OCI-LY3 (cell line): Measurements from ENCODE around the gene DACT2.

Source experiments
- H2AFZ ChIP-seq: fragments of 200-600, 300-600 bp; shearing (Covaris generic); 2 replicates; pipeline ENCODE4 v1.6.0; 2014; ENCODE audit warnings: antibody characterized with exemption, low read depth, low read length
- H3K27ac ChIP-seq: fragments of 200-600, 300-600 bp; sonication (generic); 2 replicates; pipeline ENCODE4 v1.5.1; 2014; ENCODE audit warnings: mild to moderate bottlenecking, low read length, moderate library complexity, mixed read lengths
- H3K27me3 ChIP-seq: fragments of 200-600, 300-600 bp; sonication (generic); 2 replicates; pipeline ENCODE4 v1.6.1; 2014; ENCODE audit warnings: low read depth, low read length, mixed read lengths
- H3K36me3 ChIP-seq: fragments of 200-600, 300-600 bp; sonication (generic); replicated peaks from 2 replicates; pipeline ENCODE3; 2014; ENCODE audit warnings: low read depth, low read length, mixed read lengths
- H3K4me1 ChIP-seq: fragments of 300-600, 200-600 bp; sonication (generic); 2 replicates; pipeline ENCODE4 v1.6.1; 2014; ENCODE audit warnings: low read length, mixed read lengths
- H3K4me2 ChIP-seq: fragments of 200-600, 300-600 bp; sonication (generic); 2 replicates; pipeline ENCODE4 v1.6.1; 2014; ENCODE audit warnings: low read length, mixed read lengths
- H3K4me3 ChIP-seq: fragments of 300-600, 200-600 bp; sonication (generic); 2 replicates; pipeline ENCODE4 v1.5.1; 2014; ENCODE audit warnings: antibody characterized with exemption, mild to moderate bottlenecking, low read length, moderate library complexity
- H3K79me2 ChIP-seq: fragments of 300-600, 200-600 bp; shearing (Covaris generic); 2 replicates; pipeline ENCODE4 v1.6.1; 2014; ENCODE audit warnings: mild to moderate bottlenecking, low read length, mixed read lengths
- H3K9ac ChIP-seq: fragments of 300-600, 200-600 bp; shearing (Covaris generic); 2 replicates; pipeline ENCODE4 v1.6.0; 2014; ENCODE audit warnings: mild to moderate bottlenecking, low read length, moderate library complexity
- H3K9me3 ChIP-seq: fragments of 200-600, 300-600 bp; shearing (Covaris generic); 2 replicates; pipeline ENCODE4 v1.6.1; 2014; ENCODE audit warnings: low read length, mixed read lengths; ENCODE audit not compliant: insufficient read depth
- H4K20me1 ChIP-seq: fragments of 200-600, 300-600 bp; sonication (generic); 2 replicates; pipeline ENCODE4 v1.6.1; 2016; ENCODE audit warnings: low read length, mixed read lengths; ENCODE audit not compliant: insufficient read depth
- EZH2phosphoT487 ChIP-seq: fragments of 200-600 bp; shearing (Covaris generic); IDR thresholded peaks from 2 replicates; pipeline ENCODE4 v1.6.1; 2018; ENCODE audit warnings: antibody characterized with exemption, mixed run types, low read depth
- TF ChIP-seq, protein P1 (sequence below): fragments of 200-600, 300-600 bp; sonication (generic); IDR thresholded peaks from 2 replicates; pipeline ENCODE4 v1.5.1; 2014; ENCODE audit warnings: antibody characterized with exemption, low read length, low read depth

Gene DACT2

DNA sequence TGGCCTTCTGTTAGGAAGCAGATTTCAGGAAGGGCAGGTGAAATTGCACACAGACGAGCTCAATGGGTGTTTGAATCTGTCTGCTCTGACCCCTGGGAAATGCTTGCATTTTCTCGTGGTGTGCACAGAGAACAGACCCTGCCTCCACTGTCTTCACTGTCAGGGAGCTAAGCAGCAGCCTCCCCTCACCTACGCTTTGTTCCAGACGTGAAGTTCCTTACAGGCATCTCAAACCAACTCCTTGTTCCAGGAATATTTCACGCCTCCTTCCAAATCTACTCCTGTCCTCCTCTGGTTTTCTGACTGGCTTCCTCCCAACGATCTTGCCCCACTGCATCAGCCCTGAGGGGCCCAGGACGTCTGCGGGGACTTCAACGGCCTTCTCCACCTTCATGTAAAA lies 13.7 kb downstream of the DACT2 start:
- no peak for TF ChIP-seq EZH2phosphoT487
- TF ChIP-seq, protein P1, sequence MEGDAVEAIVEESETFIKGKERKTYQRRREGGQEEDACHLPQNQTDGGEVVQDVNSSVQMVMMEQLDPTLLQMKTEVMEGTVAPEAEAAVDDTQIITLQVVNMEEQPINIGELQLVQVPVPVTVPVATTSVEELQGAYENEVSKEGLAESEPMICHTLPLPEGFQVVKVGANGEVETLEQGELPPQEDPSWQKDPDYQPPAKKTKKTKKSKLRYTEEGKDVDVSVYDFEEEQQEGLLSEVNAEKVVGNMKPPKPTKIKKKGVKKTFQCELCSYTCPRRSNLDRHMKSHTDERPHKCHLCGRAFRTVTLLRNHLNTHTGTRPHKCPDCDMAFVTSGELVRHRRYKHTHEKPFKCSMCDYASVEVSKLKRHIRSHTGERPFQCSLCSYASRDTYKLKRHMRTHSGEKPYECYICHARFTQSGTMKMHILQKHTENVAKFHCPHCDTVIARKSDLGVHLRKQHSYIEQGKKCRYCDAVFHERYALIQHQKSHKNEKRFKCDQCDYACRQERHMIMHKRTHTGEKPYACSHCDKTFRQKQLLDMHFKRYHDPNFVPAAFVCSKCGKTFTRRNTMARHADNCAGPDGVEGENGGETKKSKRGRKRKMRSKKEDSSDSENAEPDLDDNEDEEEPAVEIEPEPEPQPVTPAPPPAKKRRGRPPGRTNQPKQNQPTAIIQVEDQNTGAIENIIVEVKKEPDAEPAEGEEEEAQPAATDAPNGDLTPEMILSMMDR = no peak
- no peak overlapping the region for H3K4me2 ChIP-seq
- no peaks in the 10 kb centered on the region for H3K36me3 ChIP-seq
- H3K4me3 ChIP-seq = no peak overlapping the region
- H3K9me3 ChIP-seq = no peaks in the 10 kb centered on the region
- H3K27me3 ChIP-seq = no peaks in the 10 kb centered on the region
- no peak overlapping the region for H3K9ac ChIP-seq
- no peaks in the 10 kb centered on the region for H4K20me1 ChIP-seq
- H3K79me2 ChIP-seq = no peaks in the 10 kb centered on the region
- no peaks in the 10 kb centered on the region for H3K4me1 ChIP-seq
- no peak overlapping the region for H2AFZ ChIP-seq
- H3K27ac ChIP-seq = no peak overlapping the region

GRCh38 chr6:168305096-168305749 lies 14.4 kb downstream of the DACT2 start:
- H3K9ac ChIP-seq = no peak overlapping the region
- no peak overlapping the region for H3K27ac ChIP-seq
- no peaks in the 10 kb centered on the region for H3K4me1 ChIP-seq
- no peak for TF ChIP-seq EZH2phosphoT487
- TF ChIP-seq, protein P1 = no peak
- H2AFZ ChIP-seq = no peak overlapping the region
- H3K4me2 ChIP-seq = no peak overlapping the region
- no peaks in the 10 kb centered on the region for H3K27me3 ChIP-seq
- H3K4me3 ChIP-seq = no peak overlapping the region
- H3K36me3 ChIP-seq = no peaks in the 10 kb centered on the region
- H3K9me3 ChIP-seq = no peaks in the 10 kb centered on the region
- H4K20me1 ChIP-seq = no peaks in the 10 kb centered on the region
- H3K79me2 ChIP-seq = no peaks in the 10 kb centered on the region

- no peak overlapping the region for H2AFZ ChIP-seq
- H3K27me3 ChIP-seq = no peaks in the 10 kb centered on the region
- TF ChIP-seq, protein P1 = no peak
- no peak for TF ChIP-seq EZH2phosphoT487
- no peak overlapping the region for H3K27ac ChIP-seq
- H3K9ac ChIP-seq = no peak overlapping the region
- no peak overlapping the region for H3K4me3 ChIP-seq
- no peaks in the 10 kb centered on the region for H4K20me1 ChIP-seq
- no peaks in the 10 kb centered on the region for H3K4me1 ChIP-seq
- H3K79me2 ChIP-seq = no peaks in the 10 kb centered on the region
- no peaks in the 10 kb centered on the region for H3K36me3 ChIP-seq
- H3K9me3 ChIP-seq = no peaks in the 10 kb centered on the region
- no peak overlapping the region for H3K4me2 ChIP-seq
Observed at GRCh38 chr6:168304752-168305015, 14.9 kb downstream of the DACT2 start.

DNA sequence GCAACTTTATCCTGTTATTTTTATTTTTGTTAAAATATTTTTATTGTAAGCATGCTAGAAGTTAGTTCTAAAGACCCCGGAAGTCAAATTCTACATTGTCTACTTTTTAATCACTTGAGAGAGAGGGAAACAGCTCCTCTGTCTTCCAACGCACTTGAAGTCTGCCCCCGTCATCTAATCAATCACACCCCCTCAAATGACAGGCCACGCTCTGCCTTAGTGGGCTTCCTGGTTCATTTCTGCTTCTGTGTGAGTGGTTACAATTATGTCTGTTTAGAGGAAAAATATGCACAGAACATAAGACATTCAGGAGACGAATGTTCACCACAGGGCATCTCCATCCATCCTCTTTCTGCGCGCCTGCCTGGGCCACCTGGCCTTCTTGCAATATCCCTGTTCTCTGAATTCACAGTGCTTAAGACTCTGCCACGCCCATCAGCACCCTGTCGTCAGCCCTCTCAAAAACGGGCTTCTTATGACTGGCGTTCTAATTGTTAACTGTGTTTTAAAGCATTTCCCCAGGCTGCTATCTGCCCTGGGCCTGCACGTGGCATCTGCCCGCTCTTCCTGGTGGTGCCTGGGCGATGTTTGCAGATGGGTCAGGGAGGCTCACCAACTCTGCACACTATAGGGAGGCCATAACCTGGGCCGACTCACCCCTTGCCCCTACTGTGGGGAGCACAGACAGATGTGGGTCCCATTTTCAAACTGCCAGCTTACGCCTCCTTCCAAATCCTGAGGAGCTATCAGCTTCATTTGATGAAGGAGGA lies 15.4 kb downstream of the DACT2 start:
- no peaks in the 10 kb centered on the region for H4K20me1 ChIP-seq
- H3K79me2 ChIP-seq = no peaks in the 10 kb centered on the region
- no peak for TF ChIP-seq EZH2phosphoT487
- TF ChIP-seq, protein P1 = no peak
- H3K36me3 ChIP-seq = no peaks in the 10 kb centered on the region
- no peak overlapping the region for H3K9ac ChIP-seq
- H3K9me3 ChIP-seq = no peaks in the 10 kb centered on the region
- no peak overlapping the region for H3K4me3 ChIP-seq
- H2AFZ ChIP-seq = no peak overlapping the region
- H3K4me2 ChIP-seq = no peak overlapping the region
- H3K27ac ChIP-seq = no peak overlapping the region
- no peaks in the 10 kb centered on the region for H3K27me3 ChIP-seq
- H3K4me1 ChIP-seq = no peaks in the 10 kb centered on the region
